Activated naive CD4-positive, alpha-beta T cell treated with anti-CD3 and anti-CD28 coated beads, Interleukin-2, amount 50 U/mL, for 72 hours (primary cell): ENCODE results near the gene WDR44. TPM values are rescaled to one million over a fixed set of nuclear protein-coding genes. Genes with fewer than 3 reads are reported as not detected.

Source experiments
- ATAC-seq, 2 donors: fragments of 150-1000 bp; cut with Tn5 transposase; 2 replicates each; pipeline ENCODE4 v1.10.0; 2021; ENCODE audit warnings: mild to moderate bottlenecking in 2 of 2, moderate library complexity in 2 of 2
- DNase-seq, 2 donors: peaks; one replicate each; pipeline ENCODE4 v3.0.0; 2021 to 2022; ENCODE audit warnings: low spot score in 2 of 2
- H3K27ac Mint-ChIP-seq, 2 donors: one replicate each; pipeline ENCODE4 v1.8.0; 2022; ENCODE audit warnings: mild to moderate bottlenecking in 2 of 2, mixed read lengths in 2 of 2
- H3K36me3 Mint-ChIP-seq, 2 donors: one replicate each; pipeline ENCODE4 v1.8.0; 2022; ENCODE audit warnings: mixed read lengths in 2 of 2
- H3K9me3 Mint-ChIP-seq, 2 donors: one replicate each; pipeline ENCODE4 v1.8.0; 2022; ENCODE audit warnings: mixed read lengths in 2 of 2
- total RNA-seq, 2 donors: library from RNA; stranded (reverse); gene quantifications; one replicate each; pipeline ENCODE4 v1.2.3, GENCODE V29; 2022

WDR44 gene
- total RNA-seq, 2 donors from 2014 or later = 8.0 TPM

DNA sequence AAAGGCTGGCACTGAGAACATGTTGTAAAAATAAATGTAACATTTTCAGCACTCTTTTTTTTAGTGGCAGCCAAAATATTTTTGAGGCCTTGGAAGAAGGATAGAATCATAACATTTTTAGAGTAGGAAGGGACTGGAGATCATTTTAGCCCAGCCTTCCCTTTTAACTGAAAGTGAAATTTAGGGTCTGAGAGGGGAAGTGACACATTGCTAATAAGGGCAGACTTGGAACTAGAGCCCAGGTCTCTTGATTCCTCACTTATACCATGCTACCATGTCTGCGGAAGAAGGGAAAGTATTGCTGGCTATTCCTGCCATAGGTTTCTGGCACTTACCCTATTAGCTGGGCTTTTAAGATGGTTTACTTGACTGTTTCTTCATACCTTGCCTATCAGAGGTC, 4.8 kb downstream of the WDR44 start:
- Mint-ChIP-seq H3K27ac (no peak overlapping the region), H3K36me3 (no peaks in the 10 kb centered on the region), H3K9me3 (no peaks in the 10 kb centered on the region)
- ATAC-seq = no peak
- DNase-seq = no peak

DNA sequence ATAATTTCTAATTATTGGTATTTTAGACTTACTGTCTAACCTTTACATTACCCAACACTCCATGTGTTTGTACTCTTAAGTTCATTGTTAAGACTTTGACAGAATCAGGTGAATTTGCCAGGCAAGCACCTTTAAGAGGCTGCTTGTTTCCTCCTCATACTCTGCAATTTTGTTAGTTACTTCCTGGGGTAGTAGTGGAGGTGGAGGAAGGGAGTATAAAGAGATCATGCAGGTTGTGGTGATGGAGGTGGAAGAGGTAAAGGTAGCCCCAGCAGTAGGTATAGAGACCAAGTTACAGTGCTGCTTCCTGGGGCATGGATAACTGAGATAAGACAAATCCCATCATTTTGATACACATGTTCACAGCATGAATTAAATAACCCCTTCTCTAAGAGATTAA, 6.7 kb downstream of the WDR44 start:
- DNase-seq (no peak), ATAC-seq (no peak)
- Mint-ChIP-seq H3K36me3 (no peaks in the 10 kb centered on the region), H3K27ac (no peak overlapping the region), H3K9me3 (no peaks in the 10 kb centered on the region)

GRCh38 chrX:118353081-118353850, 7.4 kb downstream of the WDR44 start:
- H3K27ac Mint-ChIP-seq = peak overlapping the region in 1 of 2 donors; percentile 52
- H3K9me3 Mint-ChIP-seq = no peaks in the 10 kb centered on the region
- no peak for DNase-seq
- peak in 1 of 2 donors; percentile 45 for ATAC-seq
- no peaks in the 10 kb centered on the region for H3K36me3 Mint-ChIP-seq

DNA sequence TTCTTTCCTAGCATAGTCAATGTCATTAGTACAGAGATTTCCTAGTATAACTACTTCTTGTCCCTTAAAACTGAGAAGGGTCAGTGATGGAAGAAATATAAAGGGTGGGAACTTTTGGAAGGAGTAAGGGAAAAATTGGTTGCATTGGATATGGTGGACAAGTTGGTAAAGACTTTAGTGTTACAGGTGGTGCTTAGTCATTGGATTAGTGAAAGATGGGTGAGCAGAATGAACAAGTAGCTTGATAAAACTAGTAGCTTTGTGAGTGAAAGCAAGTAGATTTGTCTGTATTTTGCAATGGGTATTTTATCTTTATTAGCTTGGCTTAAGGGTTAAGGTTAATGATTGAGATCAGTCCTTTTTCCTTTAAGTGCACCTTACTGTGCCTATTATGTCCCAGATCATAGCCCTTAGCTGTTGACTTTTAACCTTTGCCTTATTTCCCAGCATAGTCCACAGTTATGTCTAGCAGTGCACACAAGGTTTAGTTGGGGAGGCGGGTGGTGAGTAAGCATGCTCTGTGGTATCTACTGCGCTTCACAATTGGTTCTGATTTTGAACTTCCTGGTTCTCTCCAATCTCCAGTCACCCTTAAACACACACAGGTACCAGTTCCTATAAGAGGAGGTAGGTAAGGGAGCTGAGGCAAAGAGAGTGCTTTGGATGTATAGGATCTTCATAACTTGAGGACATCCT, 9.5 kb downstream of the WDR44 start:
- H3K27ac Mint-ChIP-seq = no peak overlapping the region
- H3K36me3 Mint-ChIP-seq = no peaks in the 10 kb centered on the region
- DNase-seq = no peak
- peak; percentile 71 to 81 for ATAC-seq
- no peaks in the 10 kb centered on the region for H3K9me3 Mint-ChIP-seq

DNA sequence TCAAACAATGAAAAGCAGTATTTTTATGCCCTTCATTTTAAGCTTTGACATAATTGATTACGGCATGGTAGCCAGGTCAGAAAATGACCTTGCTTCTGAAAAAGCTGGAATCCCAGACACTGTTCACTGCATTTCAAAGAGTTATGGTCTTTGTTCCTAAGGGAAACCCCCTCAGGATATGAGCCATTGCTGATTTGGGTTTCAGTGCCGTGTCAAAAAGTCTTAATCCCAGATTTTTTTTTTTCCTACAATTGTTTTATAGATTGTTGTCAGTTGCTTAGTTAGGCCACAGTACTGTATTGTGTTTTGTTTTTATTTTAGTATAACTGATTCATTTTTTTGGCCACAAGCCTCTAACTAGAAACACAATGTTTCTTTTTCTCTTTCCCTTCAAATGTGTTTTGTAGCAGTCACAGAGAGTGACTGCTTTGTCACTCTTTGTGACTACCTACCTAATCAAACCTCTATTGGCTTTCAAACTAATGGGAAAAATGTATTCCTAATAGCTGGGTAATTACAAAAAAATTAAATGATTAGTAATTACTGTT, 10.3 kb downstream of the WDR44 start:
- no peak overlapping the region for H3K27ac Mint-ChIP-seq
- no peak for DNase-seq
- no peaks in the 10 kb centered on the region for H3K36me3 Mint-ChIP-seq
- H3K9me3 Mint-ChIP-seq = no peaks in the 10 kb centered on the region
- peak in 1 of 2 donors; percentile 59 for ATAC-seq

DNA sequence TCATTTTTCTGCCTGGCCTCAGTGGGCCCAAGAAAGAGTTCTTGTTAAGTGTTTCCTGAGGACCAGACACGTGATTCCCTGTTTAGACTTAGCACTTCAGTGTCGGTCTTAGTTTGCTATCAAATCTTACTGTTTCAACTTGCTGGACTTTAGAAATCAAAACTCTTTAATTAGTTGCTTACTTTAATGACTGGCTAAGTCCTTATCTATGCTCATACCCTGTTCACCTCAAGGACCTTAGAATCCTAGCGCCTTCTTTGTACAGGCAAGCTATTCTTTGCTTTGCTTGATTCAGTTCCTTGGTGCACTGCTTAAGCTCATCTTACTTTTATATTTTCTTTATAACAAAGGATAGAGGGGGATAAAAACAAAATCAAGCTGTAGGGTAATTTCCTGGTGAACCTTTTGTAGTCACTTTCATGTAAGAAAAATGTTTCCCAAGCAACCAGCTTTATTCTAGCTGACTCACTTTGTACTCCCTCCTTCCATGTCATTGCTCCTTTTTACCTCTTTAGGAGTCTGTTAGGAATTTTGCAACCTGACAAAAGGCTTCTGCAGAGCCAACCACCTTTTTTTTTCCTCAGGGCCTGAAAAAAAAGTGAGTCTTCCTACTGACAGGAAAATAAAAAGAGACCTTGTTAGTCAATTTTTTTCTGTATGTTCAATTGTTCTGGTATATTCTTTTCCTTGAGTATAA, 14.7 kb downstream of the WDR44 start:
- DNase-seq (no peak), ATAC-seq (no peak)
- H3K36me3 Mint-ChIP-seq = no peaks in the 10 kb centered on the region
- no peaks in the 10 kb centered on the region for H3K9me3 Mint-ChIP-seq
- H3K27ac Mint-ChIP-seq = no peak overlapping the region

DNA sequence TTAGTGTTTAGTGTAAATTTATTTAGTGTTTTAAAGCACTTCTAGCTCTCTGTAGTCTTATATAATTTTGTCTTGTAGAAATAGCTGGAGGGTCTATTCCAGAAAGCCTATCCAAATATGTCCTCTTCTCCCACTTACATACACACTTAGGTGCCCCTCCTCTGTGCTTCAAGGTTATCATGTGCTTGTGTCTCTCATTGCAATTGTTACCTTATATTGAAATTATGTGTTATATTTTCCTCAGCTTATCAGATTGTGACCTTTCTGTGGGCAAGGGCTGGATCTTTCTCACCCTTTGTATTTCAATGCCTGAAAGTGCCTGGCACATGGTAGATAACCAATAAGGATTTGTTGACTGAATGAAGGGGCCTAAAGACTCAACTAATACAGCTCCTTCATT, 18.4 kb downstream of the WDR44 start:
- Mint-ChIP-seq H3K27ac (no peak overlapping the region), H3K9me3 (no peaks in the 10 kb centered on the region), H3K36me3 (no peaks in the 10 kb centered on the region)
- ATAC-seq = peak in 1 of 2 donors; percentile 13
- no peak for DNase-seq

- Mint-ChIP-seq H3K9me3 (no peaks in the 10 kb centered on the region), H3K36me3 (no peaks in the 10 kb centered on the region), H3K27ac (no peak overlapping the region)
- ATAC-seq (no peak), DNase-seq (no peak)
Measured at GRCh38 chrX:118367338-118367737, 21.4 kb downstream of the WDR44 start.

- H3K9me3 Mint-ChIP-seq = no peaks in the 10 kb centered on the region
- DNase-seq (no peak), ATAC-seq (no peak)
- H3K36me3 Mint-ChIP-seq = no peaks in the 10 kb centered on the region
- no peak overlapping the region for H3K27ac Mint-ChIP-seq
Measured at GRCh38 chrX:118368398-118368797, 22.5 kb downstream of the WDR44 start.

DNA sequence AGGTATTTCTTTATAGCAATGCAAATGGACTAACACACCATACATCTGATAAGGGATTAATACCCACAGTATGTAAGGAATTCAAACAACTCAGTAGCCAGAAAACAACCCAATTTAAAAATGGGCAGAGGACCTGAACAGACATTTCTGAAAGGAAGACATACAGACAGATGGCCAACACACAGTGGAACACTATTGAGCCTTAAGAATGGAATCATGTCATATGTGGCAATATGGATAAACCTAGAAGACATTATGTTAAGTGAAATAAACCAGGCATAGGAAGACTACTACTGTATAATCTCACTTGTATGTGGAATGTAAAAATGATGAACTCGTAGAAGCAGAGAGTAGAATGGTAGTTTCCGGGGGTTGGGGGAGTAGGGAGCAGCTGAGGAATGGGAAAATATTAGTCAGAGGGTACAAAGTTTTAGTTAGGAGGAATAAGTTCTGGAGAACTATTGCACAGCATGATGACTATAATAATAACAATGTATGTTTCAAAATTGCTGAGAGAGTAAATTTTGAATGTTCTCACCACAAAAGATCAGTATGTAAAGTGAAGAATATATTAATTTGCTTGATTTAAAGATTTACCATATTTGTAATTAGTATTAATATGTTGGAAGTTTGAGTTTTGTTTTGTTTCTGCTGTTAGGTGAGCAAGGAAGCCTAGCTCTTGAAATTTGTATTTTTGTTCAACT, 25.2 kb downstream of the WDR44 start:
- H3K27ac Mint-ChIP-seq = no peak overlapping the region
- H3K36me3 Mint-ChIP-seq = no peaks in the 10 kb centered on the region
- no peak for DNase-seq
- no peak for ATAC-seq
- no peaks in the 10 kb centered on the region for H3K9me3 Mint-ChIP-seq

DNA sequence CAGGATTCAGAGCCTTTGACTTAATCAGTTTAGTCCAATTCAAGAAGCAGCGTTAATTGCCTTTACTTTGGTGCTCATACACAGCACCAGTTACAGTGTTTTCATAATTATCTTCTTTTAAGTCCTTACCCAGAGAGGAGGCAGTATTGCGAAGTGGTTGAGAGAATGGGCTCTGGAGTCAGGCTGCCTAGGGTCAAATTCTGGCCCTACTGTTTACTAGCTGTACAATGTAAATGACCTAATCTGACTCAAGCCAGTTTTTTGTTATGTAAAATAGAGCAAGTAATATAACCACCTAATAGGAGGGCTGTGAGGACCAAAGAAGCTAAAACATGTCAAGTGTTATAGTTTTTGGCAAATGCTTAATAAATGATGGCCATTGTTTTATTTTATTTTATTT, 27.6 kb downstream of the WDR44 start:
- ATAC-seq (no peak), DNase-seq (no peak)
- Mint-ChIP-seq H3K36me3 (no peaks in the 10 kb centered on the region), H3K27ac (no peak overlapping the region), H3K9me3 (no peaks in the 10 kb centered on the region)

GRCh38 chrX:118383120-118383519, 37.2 kb downstream of the WDR44 start:
- Mint-ChIP-seq H3K9me3 (no peaks in the 10 kb centered on the region), H3K27ac (no peak overlapping the region), H3K36me3 (no peaks in the 10 kb centered on the region)
- no peak for ATAC-seq
- no peak for DNase-seq

GRCh38 chrX:118392716-118393115, 46.8 kb downstream of the WDR44 start:
- no peak for DNase-seq
- no peaks in the 10 kb centered on the region for H3K36me3 Mint-ChIP-seq
- no peaks in the 10 kb centered on the region for H3K9me3 Mint-ChIP-seq
- no peak overlapping the region for H3K27ac Mint-ChIP-seq
- no peak for ATAC-seq

- ATAC-seq = no peak
- Mint-ChIP-seq H3K9me3 (no peaks in the 10 kb centered on the region), H3K36me3 (no peaks in the 10 kb centered on the region), H3K27ac (no peak overlapping the region)
- DNase-seq = no peak
Measured at GRCh38 chrX:118396113-118396512, 50.2 kb downstream of the WDR44 start.

- DNase-seq (no peak), ATAC-seq (no peak)
- no peaks in the 10 kb centered on the region for H3K9me3 Mint-ChIP-seq
- no peaks in the 10 kb centered on the region for H3K36me3 Mint-ChIP-seq
- H3K27ac Mint-ChIP-seq = peak overlapping the region in 1 of 2 donors; percentile 36
Measured at GRCh38 chrX:118418811-118419251, 72.9 kb downstream of the WDR44 start.

DNA sequence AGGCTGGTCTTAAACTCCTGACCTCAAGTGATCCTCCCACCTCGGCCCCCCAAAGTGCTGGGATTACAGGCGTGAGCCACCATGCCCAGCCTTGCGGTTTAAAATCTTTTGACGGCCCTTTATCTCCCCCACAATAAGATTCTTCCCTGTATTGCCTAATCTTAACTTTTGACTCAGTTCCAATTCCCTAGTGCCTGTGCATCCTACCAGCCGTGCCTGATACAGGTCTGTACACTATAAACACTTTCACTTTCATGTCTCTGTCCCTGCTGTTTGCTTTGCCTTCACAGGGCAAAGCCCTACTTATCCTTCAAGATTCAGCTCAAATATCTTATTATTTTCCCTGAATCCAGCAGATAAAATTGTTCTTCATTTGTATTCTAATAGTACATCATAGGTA, 74.6 kb downstream of the WDR44 start:
- H3K27ac Mint-ChIP-seq = peak overlapping the region; percentile 57 to 61
- peak; percentile 39 to 44 for ATAC-seq
- no peaks in the 10 kb centered on the region for H3K9me3 Mint-ChIP-seq
- no peak for DNase-seq
- H3K36me3 Mint-ChIP-seq = no peaks in the 10 kb centered on the region

- Mint-ChIP-seq H3K9me3 (no peaks in the 10 kb centered on the region), H3K36me3 (no peaks in the 10 kb centered on the region), H3K27ac (no peak overlapping the region)
- DNase-seq (no peak), ATAC-seq (peak; percentile 78 to 92)
Measured at GRCh38 chrX:118423558-118423957, 77.7 kb downstream of the WDR44 start.
